Neutrophil (primary cell): ENCODE measurements around the gene DNAH7.

Source experiments
- H3K27ac ChIP-seq: fragments of 200-600 bp; sonication (generic); 2 replicates; pipeline ENCODE4 v1.5.1; 2016; ENCODE audit warnings: mild to moderate bottlenecking, moderate library complexity
- H3K27me3 ChIP-seq: fragments of 200-600 bp; sonication (generic); 2 replicates; pipeline ENCODE4 v1.6.0; 2016; ENCODE audit warnings: mild to moderate bottlenecking
- H3K36me3 ChIP-seq: fragments of 200-600 bp; sonication (generic); 2 replicates; pipeline ENCODE4 v1.5.1; 2017
- H3K4me1 ChIP-seq, 2 experiments: fragments of 200-600 bp in 1 of 2; sonication (generic) in 1 of 2; 1 replicate in 1 of 2; 2 replicates in 1 of 2; pipeline versions ENCODE4 v1.5.1 to v1.6.1; 2013 to 2016; ENCODE audit warnings: low read depth in 1 of 2, low read length in 1 of 2, mild to moderate bottlenecking in 1 of 2, moderate library complexity in 1 of 2; ENCODE audit not compliant: control insufficient read depth in 1 of 2, insufficient read depth in 1 of 2
- H3K4me3 ChIP-seq, 2 experiments: fragments of 200-600 bp in 1 of 2; sonication (generic) in 1 of 2; 1 replicate in 1 of 2; 2 replicates in 1 of 2; pipeline ENCODE4 v1.5.1; 2013 to 2016; ENCODE audit warnings: low read depth in 1 of 2, low read length in 1 of 2, mild to moderate bottlenecking in 1 of 2, moderate library complexity in 1 of 2
- H3K9me3 ChIP-seq: fragments of 200-600 bp; sonication (generic); 2 replicates; pipeline ENCODE4 v1.5.1; 2016
- TF ChIP-seq, protein P1 (sequence below): fragments of 200-600 bp; sonication (generic); IDR thresholded peaks from 2 replicates; pipeline ENCODE4 v1.5.1; 2016; ENCODE audit warnings: antibody characterized with exemption

Gene DNAH7

DNA sequence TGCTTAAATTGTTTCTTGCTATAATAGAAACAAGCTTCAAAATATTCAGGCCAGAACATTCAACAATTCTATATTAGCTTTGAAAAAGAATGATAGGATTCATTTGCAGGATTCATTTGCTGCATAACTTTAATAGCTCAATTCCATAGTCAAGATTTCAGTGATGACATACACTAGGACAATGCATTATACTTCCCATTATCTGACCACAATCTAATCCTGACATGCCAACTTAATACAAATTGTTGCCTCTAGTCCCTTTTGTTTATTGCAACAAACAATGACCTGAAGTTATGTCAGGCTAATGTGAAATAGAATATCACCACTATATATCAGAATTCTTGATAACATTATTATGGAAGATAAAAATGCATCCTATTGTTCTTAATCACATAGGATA lies 169.4 kb downstream of the DNAH7 start:
- TF ChIP-seq, protein P1, sequence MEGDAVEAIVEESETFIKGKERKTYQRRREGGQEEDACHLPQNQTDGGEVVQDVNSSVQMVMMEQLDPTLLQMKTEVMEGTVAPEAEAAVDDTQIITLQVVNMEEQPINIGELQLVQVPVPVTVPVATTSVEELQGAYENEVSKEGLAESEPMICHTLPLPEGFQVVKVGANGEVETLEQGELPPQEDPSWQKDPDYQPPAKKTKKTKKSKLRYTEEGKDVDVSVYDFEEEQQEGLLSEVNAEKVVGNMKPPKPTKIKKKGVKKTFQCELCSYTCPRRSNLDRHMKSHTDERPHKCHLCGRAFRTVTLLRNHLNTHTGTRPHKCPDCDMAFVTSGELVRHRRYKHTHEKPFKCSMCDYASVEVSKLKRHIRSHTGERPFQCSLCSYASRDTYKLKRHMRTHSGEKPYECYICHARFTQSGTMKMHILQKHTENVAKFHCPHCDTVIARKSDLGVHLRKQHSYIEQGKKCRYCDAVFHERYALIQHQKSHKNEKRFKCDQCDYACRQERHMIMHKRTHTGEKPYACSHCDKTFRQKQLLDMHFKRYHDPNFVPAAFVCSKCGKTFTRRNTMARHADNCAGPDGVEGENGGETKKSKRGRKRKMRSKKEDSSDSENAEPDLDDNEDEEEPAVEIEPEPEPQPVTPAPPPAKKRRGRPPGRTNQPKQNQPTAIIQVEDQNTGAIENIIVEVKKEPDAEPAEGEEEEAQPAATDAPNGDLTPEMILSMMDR = no peak
- H3K4me3 ChIP-seq = no peak overlapping the region
- H3K36me3 ChIP-seq = no peaks in the 10 kb centered on the region
- H3K9me3 ChIP-seq = no peaks in the 10 kb centered on the region
- H3K27me3 ChIP-seq = no peaks in the 10 kb centered on the region
- no peaks in the 10 kb centered on the region for H3K4me1 ChIP-seq
- H3K27ac ChIP-seq = no peak overlapping the region

DNA sequence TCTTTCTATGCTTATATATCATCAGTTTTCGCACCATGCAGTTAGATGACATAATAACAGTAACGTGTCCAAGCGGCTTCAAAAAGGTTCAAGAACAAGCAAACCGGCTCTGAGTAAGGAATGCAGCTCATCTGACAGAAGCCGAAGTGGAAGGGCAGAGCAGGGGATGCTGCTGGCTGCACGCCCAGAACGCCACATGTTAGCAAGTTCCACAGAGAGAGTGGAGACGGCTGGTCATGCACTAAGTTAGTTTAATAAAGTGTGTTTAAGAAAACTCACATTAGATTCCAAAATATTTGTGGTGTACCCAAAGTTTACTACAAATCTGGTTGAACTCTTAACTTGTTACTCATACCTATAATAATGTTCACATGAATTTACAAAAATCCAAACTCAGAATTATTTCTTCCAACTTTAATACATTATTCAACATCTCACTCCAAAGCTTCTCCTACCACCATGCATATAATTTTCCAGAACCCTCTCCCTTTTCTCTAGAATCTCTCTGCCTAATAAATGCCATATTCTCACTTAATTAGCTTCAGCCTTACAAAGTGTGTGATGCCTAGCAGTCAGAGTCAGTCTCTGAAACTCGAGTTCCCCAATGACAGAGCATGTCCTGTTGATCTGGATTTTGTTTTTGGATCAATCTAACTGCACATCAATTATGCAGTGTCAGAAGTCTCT lies 170.0 kb downstream of the DNAH7 start:
- H3K27me3 ChIP-seq = no peaks in the 10 kb centered on the region
- no peaks in the 10 kb centered on the region for H3K36me3 ChIP-seq
- no peaks in the 10 kb centered on the region for H3K9me3 ChIP-seq
- TF ChIP-seq, protein P1 = no peak
- H3K27ac ChIP-seq = no peak overlapping the region
- no peak overlapping the region for H3K4me3 ChIP-seq
- no peaks in the 10 kb centered on the region for H3K4me1 ChIP-seq

DNA sequence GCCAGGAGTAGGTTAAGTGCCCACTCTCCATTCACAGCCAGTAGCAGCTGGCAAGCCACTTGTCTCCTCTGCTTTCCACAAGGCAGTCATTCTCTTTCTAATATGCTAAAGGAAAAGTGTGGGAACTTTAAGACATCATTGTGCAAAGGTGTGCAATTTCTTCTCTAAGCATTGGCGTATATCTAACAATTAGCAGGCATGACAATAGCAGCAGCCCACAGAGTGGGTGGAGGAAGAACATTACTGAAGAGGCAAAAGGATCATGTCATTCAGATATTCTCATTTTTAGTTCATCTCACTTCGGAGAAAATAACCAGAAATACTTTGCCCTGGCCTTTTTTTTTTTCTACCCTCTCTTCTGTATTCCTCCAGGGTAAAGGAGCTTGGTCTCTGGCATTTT lies 177.6 kb downstream of the DNAH7 start:
- Histone ChIP-seq H3K4me3 (no peak overlapping the region), H3K4me1 (no peaks in the 10 kb centered on the region), H3K36me3 (no peaks in the 10 kb centered on the region), H3K27ac (no peak overlapping the region), H3K27me3 (no peaks in the 10 kb centered on the region), H3K9me3 (no peaks in the 10 kb centered on the region)
- TF ChIP-seq, protein P1 = no peak

DNA sequence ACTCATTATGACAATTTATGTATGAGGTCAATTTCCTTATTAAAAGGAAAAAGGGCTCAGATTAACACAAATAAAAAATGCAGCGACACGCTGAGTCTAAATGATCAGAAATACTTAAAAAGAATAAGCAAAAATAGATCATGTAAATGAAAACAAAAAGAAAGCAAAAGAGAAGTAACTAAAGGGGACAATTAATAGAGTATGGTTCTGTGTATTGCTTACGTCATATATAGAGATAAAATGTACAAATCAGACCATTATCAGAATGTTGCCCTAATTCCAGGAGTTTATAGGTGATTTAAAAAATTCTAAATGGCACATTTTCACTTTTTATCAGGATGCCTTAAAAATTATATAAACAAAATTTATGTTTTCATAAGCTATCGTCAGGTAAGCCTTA lies 189.5 kb downstream of the DNAH7 start:
- H3K27me3 ChIP-seq = no peaks in the 10 kb centered on the region
- H3K27ac ChIP-seq = no peak overlapping the region
- H3K36me3 ChIP-seq = no peaks in the 10 kb centered on the region
- H3K9me3 ChIP-seq = no peaks in the 10 kb centered on the region
- TF ChIP-seq, protein P1 = no peak
- no peaks in the 10 kb centered on the region for H3K4me1 ChIP-seq
- H3K4me3 ChIP-seq = no peak overlapping the region

DNA sequence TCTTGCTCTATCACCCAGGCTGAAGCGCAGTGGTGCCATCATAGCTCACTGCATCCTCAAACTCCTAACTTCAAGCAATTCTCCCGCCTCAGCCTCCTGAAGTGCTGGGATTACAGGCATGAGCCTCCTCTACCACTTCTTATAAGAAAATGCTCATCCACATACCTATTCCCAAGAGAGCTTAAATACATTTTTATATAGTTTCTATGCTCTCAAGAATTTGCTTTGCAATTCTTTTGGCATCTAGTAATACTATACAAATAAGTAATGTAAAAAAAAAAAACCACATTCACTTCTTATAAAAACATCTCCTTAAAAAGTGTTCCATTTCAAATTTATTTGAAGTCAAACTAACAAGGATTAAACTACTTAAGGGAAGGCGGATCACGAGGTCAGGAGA lies 197.3 kb downstream of the DNAH7 start:
- H3K9me3 ChIP-seq = no peaks in the 10 kb centered on the region
- no peaks in the 10 kb centered on the region for H3K36me3 ChIP-seq
- no peak overlapping the region for H3K27ac ChIP-seq
- H3K4me1 ChIP-seq = no peaks in the 10 kb centered on the region
- H3K27me3 ChIP-seq = no peaks in the 10 kb centered on the region
- TF ChIP-seq, protein P1 = no peak
- H3K4me3 ChIP-seq = no peak overlapping the region
